GM23248 (cell line): ENCODE measurements around the gene TMEM132C.

Experiments
- EZH2 ChIP-seq: fragments of 200-600 bp; sonication (generic); IDR thresholded peaks from 2 replicates; pipeline ENCODE4 v1.6.1; 2018; ENCODE audit warnings: antibody characterized with exemption, mild to moderate bottlenecking; ENCODE audit not compliant: insufficient read depth, poor library complexity, severe bottlenecking
- EZH2phosphoT487 ChIP-seq: fragments of 200-600 bp; sonication (generic); IDR thresholded peaks from 2 replicates; pipeline ENCODE4 v1.6.1; 2018; ENCODE audit warnings: antibody characterized with exemption, moderate library complexity, mild to moderate bottlenecking, low read depth; ENCODE audit not compliant: insufficient read depth

DNA sequence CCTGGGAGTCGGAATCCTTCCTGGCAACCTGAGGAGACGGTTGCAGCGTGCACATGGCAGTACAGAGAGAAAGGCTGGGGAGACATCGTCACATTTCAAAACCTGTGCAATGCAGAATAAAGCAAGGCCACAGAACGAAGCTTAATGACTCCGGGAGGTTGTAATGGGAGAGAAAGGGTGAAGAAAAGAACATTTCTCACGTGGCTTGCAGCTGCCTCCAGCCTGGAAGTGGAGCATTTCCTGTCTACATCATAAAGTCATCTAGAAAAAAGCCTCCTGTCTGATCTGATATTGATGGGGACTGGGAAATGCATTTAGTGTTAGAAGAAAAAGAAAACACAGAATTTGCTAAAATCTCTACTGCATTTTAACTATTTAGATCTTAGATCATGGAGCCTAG, 209.3 kb downstream of the TMEM132C start:
- TF ChIP-seq EZH2 (no peak), EZH2phosphoT487 (no peak)
